DMS53 treated with DMSO at 0.1 percent for 48 hours (cell line): ENCODE results near the gene SERF1A.
"Not testable (repeated sequence)": the region's sequence is repeated elsewhere in the genome, so short reads cannot be mapped to it uniquely, and the experiment has no call there.

Experiments
- DNase-seq: peaks from one replicate; lab custom pipeline; 2025; ENCODE audit not compliant: unreplicated experiment; lab: John Stamatoyannopoulos, UW

The SERF1A gene

GRCh38 chr5:70900533-70901271, at the start of gene SERF1A:
Gene SERF1A (plus strand): TSS chr5:70900669. CDS start chr5:70900870, 201 bp downstream.
- DNase-seq = not testable (repeated sequence)

- not testable (repeated sequence) for DNase-seq
Measured at GRCh38 chr5:70866778-70867177, 33.7 kb upstream of the SERF1A start.

GRCh38 chr5:70870626-70871025, 29.8 kb upstream of the SERF1A start:
- not testable (repeated sequence) for DNase-seq

GRCh38 chr5:70896076-70896475, 4.4 kb upstream of the SERF1A start:
- not testable (repeated sequence) for DNase-seq

- not testable (repeated sequence) for DNase-seq
Measured at GRCh38 chr5:70901272-70901571, 753 bp downstream of the SERF1A start.

GRCh38 chr5:70906624-70907023, 6.2 kb downstream of the SERF1A start:
- DNase-seq = not testable (repeated sequence)

GRCh38 chr5:70916829-70917228, 16.4 kb downstream of the SERF1A start:
- DNase-seq = not testable (repeated sequence)

GRCh38 chr5:70925211-70925562, 24.7 kb downstream of the SERF1A start:
- not testable (repeated sequence) for DNase-seq

GRCh38 chr5:70931709-70932368, 31.4 kb downstream of the SERF1A start:
- not testable (repeated sequence) for DNase-seq

- DNase-seq = not testable (repeated sequence)
Measured at GRCh38 chr5:70932560-70932959, 32.1 kb downstream of the SERF1A start.

- not testable (repeated sequence) for DNase-seq
Measured at GRCh38 chr5:70953068-70953467, 52.6 kb downstream of the SERF1A start.
